NOMO-1 treated with DMSO at 0.1 percent for 48 hours (cell line): ENCODE results near the gene CD28.
"Not testable (repeated sequence)": the region's sequence is repeated elsewhere in the genome, so short reads cannot be mapped to it uniquely, and the experiment has no call there.

Experiments
- DNase-seq: peaks from one replicate; lab custom pipeline; 2025; ENCODE audit not compliant: unreplicated experiment; lab: John Stamatoyannopoulos, UW

The CD28 gene

GRCh38 chr2:203743441-203743981 lies 37.1 kb downstream of the CD28 start:
- DNase-seq, result no peak

GRCh38 chr2:203744091-203744490 lies 37.7 kb downstream of the CD28 start:
- DNase-seq, result no peak

DNA sequence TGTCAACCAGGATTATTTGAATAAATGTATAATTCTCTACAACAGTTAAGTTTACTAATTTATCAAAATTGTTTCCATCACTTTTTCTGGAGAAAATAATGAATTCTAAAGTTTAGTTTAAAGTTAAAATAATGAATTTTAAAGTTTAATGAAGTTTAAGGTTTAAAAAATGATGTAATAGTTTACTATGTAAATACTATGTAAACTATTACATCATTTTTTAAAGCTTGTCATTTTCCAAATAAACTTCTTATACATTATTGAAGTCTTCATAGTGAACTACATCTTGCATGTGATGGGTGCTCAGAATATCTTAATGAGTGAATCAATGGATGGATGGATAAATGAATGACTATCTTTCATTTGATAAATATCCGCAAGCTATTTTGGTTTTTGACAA lies 38.8 kb downstream of the CD28 start:
- DNase-seq, result no peak

- no peak for DNase-seq
Measured at GRCh38 chr2:203748331-203749126, 42.1 kb downstream of the CD28 start.

- no peak for DNase-seq
Measured at GRCh38 chr2:203750346-203751068, 44.1 kb downstream of the CD28 start.

GRCh38 chr2:203751685-203752271 lies 45.3 kb downstream of the CD28 start:
- DNase-seq, result peak; percentile 36

DNA sequence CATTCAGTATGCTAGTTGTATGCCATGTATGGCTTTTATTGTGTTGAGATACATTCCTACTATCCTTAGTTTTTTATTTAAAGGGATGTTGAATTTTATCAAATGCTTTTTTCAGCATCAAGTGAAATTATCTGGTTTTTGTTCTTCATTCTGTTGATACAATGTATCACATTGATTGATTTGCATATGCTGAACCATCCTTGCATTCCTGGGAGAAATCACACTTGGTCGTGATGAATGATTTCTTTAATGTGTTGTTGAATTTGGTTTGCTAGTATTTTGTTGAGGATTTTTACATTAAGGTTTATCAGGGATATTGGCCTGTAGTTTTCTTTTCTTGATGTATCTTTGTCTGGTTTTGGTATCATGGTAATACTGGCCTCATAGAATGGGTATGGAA lies 49.7 kb downstream of the CD28 start:
- DNase-seq, result no peak

DNA sequence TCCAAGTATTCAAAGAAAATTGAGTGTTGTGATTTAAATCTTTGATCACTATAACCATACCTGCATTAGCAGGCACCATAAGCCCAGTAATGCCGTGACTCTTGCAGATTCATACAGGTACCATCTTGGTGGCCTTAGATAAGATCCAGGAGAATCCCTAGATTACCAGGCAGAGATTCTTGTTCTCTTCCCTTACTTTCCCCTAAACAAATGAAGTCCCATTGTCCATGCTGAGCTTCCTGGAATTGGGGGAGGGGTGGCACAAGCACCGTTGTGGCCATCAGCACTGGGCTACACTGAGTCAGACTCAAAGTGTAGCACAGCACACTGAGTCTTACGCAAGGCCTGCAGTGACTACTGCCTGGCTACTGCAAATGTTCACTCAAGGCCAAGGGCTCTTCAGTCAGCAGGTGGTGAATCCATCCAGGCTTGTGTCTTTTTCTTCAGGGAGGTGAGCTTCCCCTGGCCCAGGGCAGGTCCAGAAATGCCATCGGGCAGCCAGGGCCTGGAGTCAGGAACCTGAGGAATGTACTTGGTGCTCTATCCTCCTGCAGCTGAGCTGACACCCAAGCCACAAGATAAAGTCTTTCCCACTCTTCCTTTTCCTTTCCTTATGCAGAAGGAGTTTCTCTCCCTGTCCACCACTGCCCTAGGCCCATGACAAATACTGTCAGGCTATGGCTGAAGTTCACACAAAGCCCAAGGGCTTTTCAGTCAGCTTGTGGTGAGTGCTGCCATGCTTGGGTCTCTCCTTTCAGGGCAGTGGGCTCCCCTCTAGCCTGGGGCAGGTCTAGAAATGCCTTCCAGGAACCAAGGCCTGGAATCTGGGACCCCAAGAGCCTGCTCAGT lies 52.6 kb downstream of the CD28 start:
- no peak for DNase-seq

DNA sequence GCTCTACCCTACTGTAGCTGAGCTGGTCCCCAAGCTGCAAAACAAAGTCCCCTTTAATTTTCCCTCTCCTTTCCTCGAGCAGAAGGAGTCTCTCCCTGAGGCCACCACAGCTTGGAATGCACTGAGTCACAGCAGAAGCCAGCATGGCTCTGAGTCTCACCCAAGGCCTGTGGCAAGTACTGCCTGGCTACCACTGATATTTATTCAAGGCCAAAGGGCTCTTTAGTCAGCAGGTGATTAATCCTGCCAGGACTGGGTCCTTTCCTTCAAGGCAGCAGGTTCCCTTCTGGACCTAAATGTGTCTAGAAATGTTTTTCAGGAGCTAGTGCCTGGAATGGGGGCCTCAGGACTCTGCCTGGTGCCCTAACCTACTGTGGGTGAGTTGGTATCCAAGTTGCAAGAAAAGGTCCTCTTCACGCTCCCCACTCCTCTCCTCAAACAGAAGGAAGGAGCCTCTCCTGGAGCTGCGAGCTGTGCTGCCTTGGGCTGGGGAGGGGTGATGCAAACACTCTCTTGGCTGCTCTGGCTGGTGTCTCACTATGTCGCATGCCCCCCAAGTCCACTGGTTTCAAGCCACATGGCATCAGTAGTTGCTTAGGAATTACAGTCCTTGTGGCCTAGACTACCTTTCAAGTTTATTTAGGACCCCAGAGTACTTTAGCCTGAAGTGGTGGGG lies 53.4 kb downstream of the CD28 start:
- DNase-seq, result no peak

- no peak for DNase-seq
Measured at GRCh38 chr2:203761121-203761520, 54.7 kb downstream of the CD28 start.

GRCh38 chr2:203763241-203763937 lies 57.0 kb downstream of the CD28 start:
- DNase-seq, result no peak

DNA sequence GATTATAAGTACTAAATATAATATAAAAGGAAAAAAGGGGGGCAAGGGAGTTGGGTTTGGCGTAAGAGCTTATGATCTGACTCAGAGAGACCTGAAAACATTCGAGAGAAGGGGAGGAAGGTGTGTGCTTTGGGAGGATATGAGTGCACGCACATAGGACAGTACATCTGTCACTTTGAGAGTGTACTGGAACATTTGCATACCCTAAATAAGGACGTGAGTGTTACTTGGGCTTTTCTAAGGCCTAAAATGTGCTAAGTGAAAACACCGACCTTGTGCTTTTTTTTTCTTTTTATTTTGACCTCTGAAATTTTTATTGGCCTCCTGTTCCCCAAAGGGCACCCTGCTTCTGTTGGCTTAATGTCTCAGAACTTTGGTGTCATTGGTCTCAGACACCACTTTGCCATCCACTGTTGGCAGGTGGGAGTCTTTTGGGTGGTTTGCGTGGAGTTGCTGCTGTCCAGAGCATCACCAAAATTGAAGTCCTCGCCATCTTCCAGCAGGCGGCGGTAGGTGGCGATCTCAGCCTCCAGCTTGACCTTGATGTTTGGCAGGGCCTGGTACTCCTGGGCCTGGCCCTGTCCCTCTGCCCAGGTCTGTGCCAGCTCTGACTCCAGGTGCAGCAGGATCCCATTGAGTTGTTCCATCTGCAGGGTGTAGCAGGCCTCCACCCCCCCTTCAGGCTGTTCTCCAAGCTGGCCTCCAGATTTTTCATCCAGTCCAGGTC lies 57.7 kb downstream of the CD28 start:
- DNase-seq, result no peak

- no peak for DNase-seq
Measured at GRCh38 chr2:203772456-203773165, 66.2 kb downstream of the CD28 start.

GRCh38 chr2:203774760-203775159 lies 68.3 kb downstream of the CD28 start:
- DNase-seq, result no peak

- no peak for DNase-seq
Measured at GRCh38 chr2:203775684-203776083, 69.2 kb downstream of the CD28 start.

DNA sequence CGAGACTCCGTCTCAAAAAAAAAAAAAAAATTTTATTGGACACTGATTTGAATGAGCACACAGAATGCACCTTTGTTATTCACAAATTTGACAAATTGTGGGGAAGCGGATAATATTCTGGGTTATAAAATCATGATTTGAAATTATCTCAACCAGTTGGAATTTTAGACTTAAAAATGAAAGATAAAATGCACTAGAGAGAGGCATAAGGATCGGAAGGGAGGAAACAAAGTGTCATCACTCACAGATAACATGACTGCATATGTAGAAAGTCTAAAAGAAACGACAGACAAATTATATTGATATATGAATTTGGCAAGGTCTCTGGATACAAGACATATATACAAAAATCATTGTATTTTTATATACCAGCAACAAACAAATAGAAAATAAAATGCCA lies 70.6 kb downstream of the CD28 start:
- DNase-seq, result no peak

DNA sequence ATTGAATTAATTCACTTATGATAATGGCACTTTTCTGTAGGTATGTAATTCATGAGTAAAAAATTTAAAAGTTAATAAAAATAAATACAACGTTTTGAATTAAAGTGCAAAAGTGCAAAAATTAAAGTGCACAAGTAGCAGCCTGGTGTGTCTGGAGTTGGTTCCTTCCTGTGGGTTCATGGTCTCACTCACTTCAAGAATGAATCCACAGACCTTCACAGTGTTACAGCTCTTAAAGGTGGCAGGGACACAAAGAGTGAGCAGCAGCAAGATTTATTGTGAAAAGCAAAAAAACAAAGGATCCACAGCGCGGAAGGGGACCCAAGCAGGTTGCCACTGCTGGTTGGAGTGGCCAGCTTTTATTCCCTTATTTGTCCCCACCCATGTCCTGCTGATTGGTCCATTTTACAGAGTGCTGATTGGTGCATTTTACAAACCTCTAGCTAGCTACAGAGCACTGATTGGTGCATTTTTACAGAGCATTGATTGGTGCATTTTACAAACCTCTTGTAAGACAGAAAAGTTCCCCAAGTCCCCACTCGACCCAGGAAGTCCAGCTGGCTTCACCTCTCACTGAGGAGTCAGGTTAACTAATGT lies 73.1 kb downstream of the CD28 start:
- DNase-seq, result not testable (repeated sequence)

- DNase-seq, result no peak
Measured at GRCh38 chr2:203780231-203780630, 73.8 kb downstream of the CD28 start.
